ENCODE results near the gene AP1G2.

Gene AP1G2

GRCh38 chr14:23563473-23564180 lies 4.0 kb downstream of the AP1G2 start:
- Histone ChIP-seq H3K27ac (no peak overlapping the region), H4K20me1 (ENCODE audit: insufficient read depth) (no peaks in the 10 kb centered on the region), H3K79me2 (ENCODE audit: insufficient read depth, low read depth) (no peaks in the 10 kb centered on the region), H3K36me3 (ENCODE audit: insufficient read depth) (no peaks in the 10 kb centered on the region), H3K4me3 (IDR thresholded peaks at IDR 0.05; ENCODE audit: insufficient read depth, low read depth, low read length) (no peak overlapping the region), H2AFZ (ENCODE audit: low read depth) (no peak overlapping the region), H3K27me3 (ENCODE audit: insufficient read depth, low read depth) (no peaks in the 10 kb centered on the region), H3K4me2 (no peak overlapping the region), H3K9ac (no peak overlapping the region), H3K4me1 (ENCODE audit: low read depth, poor library complexity, severe bottlenecking) (peaks cover 8% of the 10 kb centered on the region)
- TF ChIP-seq CTCF (conservative IDR thresholded peaks at IDR 0.05; ENCODE audit: low read depth, low read length), result no peak

- H3K4me3 ChIP-seq (IDR thresholded peaks at IDR 0.05; ENCODE audit: insufficient read depth, low read depth, low read length), result no peak overlapping the region
- no peaks in the 10 kb centered on the region for H4K20me1 ChIP-seq (ENCODE audit: insufficient read depth)
- H3K4me1 ChIP-seq (ENCODE audit: low read depth, poor library complexity, severe bottlenecking), result peaks cover 2% of the 10 kb centered on the region
- H3K27ac ChIP-seq, result no peak overlapping the region
- H3K36me3 ChIP-seq (ENCODE audit: insufficient read depth), result no peaks in the 10 kb centered on the region
- TF ChIP-seq CTCF (conservative IDR thresholded peaks at IDR 0.05; ENCODE audit: low read depth, low read length), result peak; percentile 90
- no peaks in the 10 kb centered on the region for H3K27me3 ChIP-seq (ENCODE audit: insufficient read depth, low read depth)
- no peak overlapping the region for H3K4me2 ChIP-seq
- no peak overlapping the region for H3K9ac ChIP-seq
- no peaks in the 10 kb centered on the region; the same call in 1 of the 2 replicates for H3K79me2 ChIP-seq (ENCODE audit: insufficient read depth, low read depth)
- no peak overlapping the region for H2AFZ ChIP-seq (ENCODE audit: low read depth)
Observed at GRCh38 chr14:23562822-23563472, 4.6 kb downstream of the AP1G2 start.

GRCh38 chr14:23561873-23562821 lies 5.4 kb downstream of the AP1G2 start:
- H3K4me2 ChIP-seq, result no peak overlapping the region
- no peaks in the 10 kb centered on the region for H4K20me1 ChIP-seq (ENCODE audit: insufficient read depth)
- H3K27ac ChIP-seq, result no peak overlapping the region
- H3K4me3 ChIP-seq (IDR thresholded peaks at IDR 0.05; ENCODE audit: insufficient read depth, low read depth, low read length), result no peak overlapping the region
- peaks cover 5% of the 10 kb centered on the region for H3K4me1 ChIP-seq (ENCODE audit: low read depth, poor library complexity, severe bottlenecking)
- H3K79me2 ChIP-seq (ENCODE audit: insufficient read depth, low read depth), result no peaks in the 10 kb centered on the region; the same call in 1 of the 2 replicates
- H3K36me3 ChIP-seq (ENCODE audit: insufficient read depth), result no peaks in the 10 kb centered on the region
- H3K27me3 ChIP-seq (ENCODE audit: insufficient read depth, low read depth), result no peaks in the 10 kb centered on the region
- no peak for TF ChIP-seq CTCF (conservative IDR thresholded peaks at IDR 0.05; ENCODE audit: low read depth, low read length)
- H2AFZ ChIP-seq (ENCODE audit: low read depth), result no peak overlapping the region
- H3K9ac ChIP-seq, result no peak overlapping the region

- Histone ChIP-seq H3K4me2 (no peak overlapping the region), H3K9ac (no peak overlapping the region), H3K27me3 (ENCODE audit: insufficient read depth, low read depth) (no peaks in the 10 kb centered on the region), H3K36me3 (ENCODE audit: insufficient read depth) (no peaks in the 10 kb centered on the region), H2AFZ (ENCODE audit: low read depth) (no peak overlapping the region), H3K79me2 (ENCODE audit: insufficient read depth, low read depth) (no peaks in the 10 kb centered on the region; the same call in 1 of the 2 replicates), H3K4me1 (ENCODE audit: low read depth, poor library complexity, severe bottlenecking) (peaks cover 11% of the 10 kb centered on the region), H4K20me1 (ENCODE audit: insufficient read depth) (no peaks in the 10 kb centered on the region), H3K4me3 (IDR thresholded peaks at IDR 0.05; ENCODE audit: insufficient read depth, low read depth, low read length) (no peak overlapping the region), H3K27ac (no peak overlapping the region)
- TF ChIP-seq CTCF (conservative IDR thresholded peaks at IDR 0.05; ENCODE audit: low read depth, low read length), result no peak
Observed at GRCh38 chr14:23561259-23561658, 6.3 kb downstream of the AP1G2 start.
